Measurements from ENCODE around the gene CCNK.

GRCh38 chr14:99519931-99520421 is 38.8 kb downstream of the CCNK start:
- no peak for TF ChIP-seq BHLHE40 (IDR thresholded peaks at IDR 0.05; ENCODE audit: low read depth, low read length)
- no peak for TF ChIP-seq CEBPB (IDR thresholded peaks at IDR 0.05)
